Right kidney (tissue), 9 donors: ENCODE results near the gene GPATCH1.
"Not testable (repeated sequence)": the region's sequence is repeated elsewhere in the genome, so short reads cannot be mapped to it uniquely, and the experiment has no call there.

Experiments used
- DNase-seq: peaks from one replicate; pipeline ENCODE4 v3.0.0-alpha.2; 2016
- long read RNA-seq, 8 donors: transcript quantifications; one replicate each; lab custom pipeline, GENCODE V29; 2026

Gene GPATCH1
- long read RNA-seq, donor 1, result 0 reads
- long read RNA-seq, donor 2, result 0 reads
- long read RNA-seq, donor 3, result 0 reads
- long read RNA-seq, donor 4, partial matches to known transcripts, result 6 of 7 reads
- long read RNA-seq, donor 4, other reads (novel, unspliced or antisense), result 0 of 7 reads
- long read RNA-seq, donor 5, partial matches to known transcripts, result 0 of 3 reads
- long read RNA-seq, donor 5, other reads (novel, unspliced or antisense), result 0 of 3 reads
- long read RNA-seq, donor 6, result 0 reads
- long read RNA-seq, donor 7, result 0 reads
- long read RNA-seq, donor 8, partial matches to known transcripts, result 0 of 1 reads
- long read RNA-seq, donor 8, other reads (novel, unspliced or antisense), result 0 of 1 reads

- peak; percentile 94 for DNase-seq
These were observed at the start of gene GPATCH1 for GRCh38 chr19:33080761-33081681. Gene GPATCH1, plus strand, starts transcription at chr19:33081181. Its CDS starts 13 bp downstream, at chr19:33081194.

- DNase-seq, result no peak
These were observed 48.7 kb upstream of the GPATCH1 start for GRCh38 chr19:33032218-33032781.

DNA sequence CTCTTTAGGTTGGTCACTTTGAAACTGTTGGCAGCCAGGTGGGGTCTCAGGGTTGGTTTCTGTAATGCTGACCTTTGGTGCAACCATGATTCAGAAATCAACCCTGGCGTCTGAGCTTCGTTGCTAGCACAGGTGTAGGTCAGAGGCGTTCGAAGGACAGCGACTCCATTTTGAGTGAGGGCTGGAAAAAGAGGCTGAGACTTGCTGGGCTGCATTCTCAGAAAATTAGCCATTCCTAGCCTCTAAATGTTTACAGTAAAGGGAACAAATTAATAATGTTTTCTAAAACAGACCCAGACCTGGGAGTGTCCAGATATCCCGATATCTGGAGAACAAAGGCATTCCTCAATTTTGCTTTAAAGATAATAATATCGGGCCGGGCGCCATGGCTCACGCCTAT lies 45.5 kb upstream of the GPATCH1 start:
- no peak for DNase-seq

DNA sequence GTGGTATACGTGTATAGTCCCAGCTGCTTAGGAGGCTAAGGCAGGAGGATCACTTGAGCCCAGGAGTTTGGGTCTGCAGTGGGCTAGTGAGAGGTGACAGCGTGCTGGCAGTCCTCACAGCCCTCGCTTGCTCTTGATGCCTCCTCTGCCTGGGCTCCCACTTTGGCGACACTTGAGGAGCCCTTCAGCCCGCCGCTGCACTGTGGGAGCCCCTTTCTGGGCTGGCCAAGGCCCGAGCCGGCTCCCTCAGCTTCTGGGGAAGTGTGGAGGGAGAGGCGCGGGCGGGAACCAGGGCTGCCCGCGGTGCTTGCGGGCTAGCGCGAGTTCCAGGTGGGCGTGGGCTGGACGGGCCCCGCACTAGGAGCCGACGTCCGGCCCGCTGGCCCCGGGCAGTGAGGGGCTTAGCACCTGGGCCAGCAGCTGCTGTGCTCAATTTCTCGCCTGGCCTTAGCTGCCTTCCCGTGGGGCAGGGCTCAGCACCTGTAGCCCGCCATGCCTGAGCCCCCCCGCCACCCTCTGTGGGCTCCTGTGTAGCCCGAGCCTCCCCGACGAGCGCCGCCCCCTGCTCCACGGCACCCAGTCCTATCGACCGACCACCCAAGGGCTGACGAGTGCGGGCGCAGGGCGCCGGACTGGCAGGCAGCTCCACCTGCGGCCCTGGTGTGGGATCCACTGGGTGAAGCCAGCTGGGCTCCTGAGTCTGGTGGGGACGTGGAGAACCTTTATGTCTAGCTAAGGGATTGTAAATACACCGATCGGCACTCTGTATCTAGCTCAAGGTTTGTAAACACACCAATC lies 44.4 kb upstream of the GPATCH1 start:
- DNase-seq, result not testable (repeated sequence)

- DNase-seq, result not testable (repeated sequence)
These were observed 43.6 kb upstream of the GPATCH1 start for GRCh38 chr19:33037168-33038025.

DNA sequence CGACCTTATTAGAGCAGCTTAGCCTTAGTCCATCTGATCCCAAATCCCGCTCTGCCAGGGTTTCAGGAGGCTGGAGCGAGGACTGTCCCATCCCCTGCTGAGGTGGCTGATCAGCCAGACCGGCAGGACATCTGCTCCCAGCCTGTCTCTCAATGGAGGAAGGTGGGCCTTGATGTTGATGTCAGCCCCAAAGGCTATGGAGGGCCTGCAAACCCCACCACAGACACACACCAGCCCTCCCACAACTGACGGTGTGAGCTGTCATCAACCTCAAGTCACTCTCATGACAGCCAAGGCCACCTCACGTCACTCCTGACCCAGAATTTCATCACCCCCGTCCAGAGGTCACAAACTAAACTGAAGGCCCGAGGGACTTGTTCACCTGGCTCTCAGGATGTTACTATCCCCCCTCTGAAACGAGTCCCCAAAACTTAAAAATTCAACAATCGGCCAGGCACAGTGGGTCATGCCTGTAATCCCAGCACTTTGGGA lies 41.8 kb upstream of the GPATCH1 start:
- no peak for DNase-seq

DNA sequence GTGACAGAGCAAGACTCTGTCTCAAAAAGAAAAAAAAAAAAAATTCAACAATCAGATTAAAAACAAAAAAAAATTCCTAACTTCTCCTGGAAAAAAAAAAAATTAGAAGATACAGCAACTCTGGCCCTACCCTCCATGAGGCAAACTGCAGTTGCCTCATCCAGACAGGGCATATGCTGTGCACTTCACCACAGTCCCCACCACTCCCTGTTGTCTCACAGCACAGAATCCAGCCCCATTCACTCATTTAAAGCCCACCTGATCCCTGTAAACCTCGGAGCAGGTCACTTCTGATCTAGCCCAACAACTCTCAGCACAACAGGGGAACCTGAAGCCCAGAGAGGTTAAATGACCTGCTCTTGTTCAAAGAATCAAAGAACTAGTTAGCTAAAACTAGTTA lies 41.2 kb upstream of the GPATCH1 start:
- no peak for DNase-seq

GRCh38 chr19:33040994-33041827 lies 39.8 kb upstream of the GPATCH1 start:
- DNase-seq, result no peak

DNA sequence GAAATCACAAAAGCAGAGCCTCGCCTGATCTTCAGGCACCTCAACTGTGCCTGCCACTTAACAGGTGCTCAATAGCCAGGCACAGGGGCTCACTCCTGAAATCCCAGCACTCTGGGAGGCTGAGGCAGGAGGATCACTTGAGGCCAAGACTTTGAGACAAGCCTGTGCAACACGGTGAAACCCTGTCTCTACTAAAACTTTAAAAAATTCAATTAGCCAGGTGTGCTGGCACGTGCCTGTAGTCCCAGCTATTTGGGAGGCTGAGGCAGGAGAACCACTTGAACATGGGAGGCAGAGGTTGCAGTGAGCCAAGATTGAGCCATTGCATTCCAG lies 39.2 kb upstream of the GPATCH1 start:
- not testable (repeated sequence) for DNase-seq

GRCh38 chr19:33047422-33047821 lies 33.6 kb upstream of the GPATCH1 start:
- no peak for DNase-seq

DNA sequence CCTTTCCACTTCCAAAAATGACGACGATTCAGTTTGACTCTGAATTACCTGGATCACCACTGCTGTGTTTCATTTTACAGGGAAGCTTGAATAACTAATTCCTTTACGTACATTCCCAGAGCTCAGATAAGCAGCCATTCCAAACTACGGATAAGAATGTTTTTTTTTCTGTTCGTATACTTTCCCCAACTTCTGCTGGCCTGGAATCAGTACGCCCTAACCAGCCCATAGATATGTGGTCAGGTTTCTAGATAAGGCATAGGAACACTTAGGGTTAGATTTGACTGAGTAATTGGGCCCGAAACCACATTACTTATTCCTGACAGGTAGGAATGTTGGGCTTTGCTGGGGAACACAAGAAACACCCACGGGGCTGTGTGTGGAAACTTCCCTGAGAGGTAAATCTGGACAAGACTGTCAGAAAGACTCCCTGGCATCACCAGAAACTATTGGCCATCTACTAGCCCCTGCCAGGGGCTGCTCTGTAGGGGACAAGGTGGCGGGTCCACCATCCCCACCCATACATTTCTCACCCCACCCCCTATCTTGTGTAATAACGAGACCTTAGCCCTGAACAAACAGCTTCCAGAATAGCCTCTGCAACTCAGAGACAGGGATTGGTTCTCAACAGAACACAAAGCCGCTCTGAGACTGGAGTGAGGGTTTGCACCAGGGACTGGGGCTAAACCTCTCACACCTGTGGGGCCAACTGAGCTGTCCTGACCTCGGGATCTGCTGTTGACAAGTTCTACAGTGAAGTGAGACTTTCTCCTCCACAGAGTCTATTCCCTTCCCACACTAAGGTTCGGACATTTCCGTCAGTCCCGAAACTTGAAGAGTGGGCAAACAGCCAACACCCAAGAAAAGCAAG lies 31.9 kb upstream of the GPATCH1 start:
- DNase-seq, result no peak

- no peak for DNase-seq
These were observed 30.9 kb upstream of the GPATCH1 start for GRCh38 chr19:33050110-33050509.

- no peak for DNase-seq
These were observed 28.5 kb upstream of the GPATCH1 start for GRCh38 chr19:33052352-33052972.

DNA sequence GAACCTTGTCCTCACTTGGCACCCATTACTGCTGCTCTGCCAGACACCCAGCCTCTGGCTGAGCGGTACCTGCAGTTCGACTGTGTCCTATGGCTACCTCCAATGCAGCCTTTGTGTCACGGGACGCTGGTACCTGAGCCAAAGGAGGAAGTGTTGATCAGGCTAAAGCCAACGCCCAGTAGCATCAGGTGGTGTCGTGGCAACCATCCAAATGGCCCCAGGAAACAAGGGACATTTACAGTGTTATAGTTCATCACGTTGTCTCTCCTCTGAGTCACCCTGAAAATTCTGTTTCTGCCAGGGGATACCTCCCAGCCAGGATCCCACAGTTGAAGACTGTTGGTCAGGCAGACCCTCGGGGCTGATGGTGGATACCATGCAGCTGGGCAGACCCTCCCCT lies 26.4 kb upstream of the GPATCH1 start:
- no peak for DNase-seq

- no peak for DNase-seq
These were observed 25.3 kb upstream of the GPATCH1 start for GRCh38 chr19:33055718-33056117.

- no peak for DNase-seq
These were observed 20.4 kb upstream of the GPATCH1 start for GRCh38 chr19:33060586-33060985.

- no peak for DNase-seq
These were observed 18.1 kb upstream of the GPATCH1 start for GRCh38 chr19:33062902-33063301.

DNA sequence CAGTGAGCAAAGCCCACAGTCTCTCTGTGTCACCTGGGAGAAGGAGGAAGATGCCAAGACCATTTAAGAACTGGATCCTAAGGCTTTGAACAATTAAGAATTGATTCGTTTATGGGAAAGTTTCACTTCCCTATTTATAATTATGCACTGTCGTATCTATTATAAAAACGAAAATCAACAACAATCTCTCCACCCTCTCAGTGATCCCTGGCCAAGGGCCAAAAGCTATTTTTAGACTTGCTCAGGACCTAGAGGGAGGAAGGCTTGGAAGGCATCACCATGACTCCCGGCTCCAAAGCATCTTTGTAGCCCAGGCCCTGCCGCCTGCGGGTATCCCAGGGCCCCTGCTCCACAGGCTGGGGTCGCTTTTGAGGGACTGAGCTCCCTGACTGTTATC lies 17.6 kb upstream of the GPATCH1 start:
- no peak for DNase-seq
